GM18870 (cell line): ENCODE data around the gene CEP164.
"Not testable (repeated sequence)": the region's sequence is repeated elsewhere in the genome, so short reads cannot be mapped to it uniquely, and the experiment has no call there.

Experiments used
- ATAC-seq: cut with Tn5 transposase; IDR thresholded peaks from one replicate; pipeline ENCODE4 v1.9.1; 2021; ENCODE audit warnings: moderate library complexity; ENCODE audit not compliant: unreplicated experiment

The CEP164 gene

DNA sequence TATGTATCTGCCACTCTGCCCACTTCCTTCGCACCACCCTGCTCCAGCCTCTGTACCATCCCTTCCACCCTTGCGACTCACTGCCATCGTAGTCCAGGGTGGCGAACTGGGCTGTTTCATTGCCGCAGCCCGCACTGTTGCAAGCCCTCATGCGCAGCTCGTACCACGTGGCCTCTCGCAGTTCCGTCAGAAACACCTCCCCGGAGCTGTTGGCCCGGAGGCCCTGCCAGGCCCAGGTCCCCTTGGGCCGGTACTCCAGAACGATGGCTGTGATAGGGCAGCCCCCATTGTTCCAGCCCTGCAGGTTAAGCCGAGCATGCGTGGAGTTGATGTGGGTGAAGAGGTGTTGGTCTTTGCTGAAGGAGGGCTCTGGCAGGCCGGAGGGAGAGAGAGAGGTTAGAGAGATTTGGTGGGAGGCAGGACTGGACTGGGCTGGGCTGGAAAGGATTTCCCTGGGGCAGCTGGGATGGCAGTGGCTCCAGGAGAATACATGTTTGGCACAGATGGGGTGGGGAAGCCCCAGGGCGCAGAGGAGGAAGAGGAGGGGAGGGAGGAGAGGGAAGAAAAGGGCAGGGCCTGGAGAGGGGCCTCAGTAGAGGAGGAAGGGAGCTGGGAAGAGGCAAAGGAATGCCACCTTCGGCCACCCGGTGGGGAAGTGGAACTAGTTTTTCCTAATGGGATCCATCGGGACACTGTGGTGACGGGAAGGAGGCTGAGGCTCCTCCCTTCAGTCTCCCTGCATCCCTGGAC is 109.6 kb downstream of the CEP164 start:
- no peak for ATAC-seq

DNA sequence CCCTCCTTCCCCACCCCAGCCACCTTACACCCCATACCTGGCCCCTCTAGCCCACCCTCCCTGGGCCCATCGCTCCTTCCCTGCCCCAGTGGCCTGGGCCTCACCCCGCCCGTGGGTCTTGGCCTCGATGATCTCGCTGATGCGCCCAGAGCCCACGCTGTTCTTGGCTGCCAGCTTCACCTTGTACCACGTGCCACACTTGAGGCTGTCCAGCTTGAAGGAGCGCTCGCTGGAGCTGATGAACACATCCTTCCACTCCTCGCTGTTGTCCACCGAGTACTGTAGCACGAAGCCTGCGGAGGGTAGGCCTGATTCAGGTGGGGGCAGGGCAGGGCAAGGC is 110.1 kb downstream of the CEP164 start:
- ATAC-seq: no peak

DNA sequence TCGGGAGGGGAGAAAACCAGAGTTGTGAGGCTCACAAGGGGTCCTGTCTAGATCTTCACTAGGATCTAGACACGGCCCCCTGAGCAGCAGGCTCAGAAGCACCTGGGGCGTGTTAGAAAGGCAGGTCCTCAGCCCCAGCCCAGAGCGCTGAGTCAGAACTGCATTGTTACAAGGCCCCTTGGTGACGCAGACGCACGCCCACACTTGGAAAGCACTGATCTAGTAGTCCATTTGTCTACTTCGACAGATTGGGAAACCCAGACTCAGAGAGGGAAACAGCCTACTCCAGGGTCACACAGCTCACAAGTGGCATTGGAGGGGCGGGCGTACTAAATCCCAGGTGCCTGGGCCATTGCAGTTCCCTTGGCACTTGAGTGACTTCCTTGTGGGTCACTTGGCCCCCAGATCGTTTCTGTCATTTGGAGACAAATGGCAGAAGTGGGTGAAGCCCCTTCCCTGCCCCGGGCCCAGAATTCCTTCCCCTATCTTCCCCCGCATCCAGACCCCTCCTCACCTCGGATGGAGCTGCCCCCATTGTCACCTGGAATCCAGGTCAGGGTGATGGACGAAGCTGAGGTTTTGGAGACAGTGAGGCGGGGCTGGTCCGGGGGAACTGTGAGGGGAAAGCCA is 110.8 kb downstream of the CEP164 start:
- no peak for ATAC-seq

DNA sequence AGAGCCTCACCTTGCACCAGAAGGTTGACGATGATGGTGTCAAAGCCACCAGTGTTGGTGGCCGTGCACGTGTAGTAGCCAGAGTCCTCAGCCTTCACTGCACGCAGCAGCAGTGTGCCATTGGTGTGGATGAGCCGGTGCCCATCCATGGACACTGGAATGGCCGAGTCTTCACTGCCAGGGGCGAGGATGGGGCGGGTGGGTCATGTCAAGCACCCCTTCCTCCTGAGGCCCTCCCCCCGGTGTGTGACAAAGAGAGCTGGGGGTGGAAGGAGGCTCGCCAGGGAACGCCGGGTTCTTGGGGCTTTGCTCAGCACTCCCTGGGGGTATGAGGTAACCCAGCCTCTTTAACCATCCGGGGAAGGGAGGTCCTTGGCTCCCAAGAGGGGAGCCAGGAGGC is 111.6 kb downstream of the CEP164 start:
- no peak for ATAC-seq

DNA sequence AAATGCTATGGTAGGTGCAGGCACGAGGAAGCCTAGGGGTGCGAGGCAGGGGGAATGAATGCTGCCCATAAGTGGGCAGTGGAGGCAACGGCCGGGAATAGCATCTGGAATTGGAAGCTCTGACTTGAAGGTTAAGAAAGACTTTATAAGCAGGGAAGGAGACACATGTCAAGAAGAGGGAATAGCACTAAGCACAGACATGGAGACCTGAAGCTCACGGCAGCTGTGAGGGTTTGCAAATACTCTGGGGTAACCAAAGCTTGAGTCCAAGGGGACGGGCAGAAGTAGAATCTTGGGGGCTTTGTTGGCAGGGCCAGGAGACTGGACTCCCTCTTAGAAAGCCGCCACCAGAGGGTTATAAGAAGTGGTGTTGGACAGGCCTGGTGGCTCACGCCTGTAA is 112.6 kb downstream of the CEP164 start:
- ATAC-seq: no peak

DNA sequence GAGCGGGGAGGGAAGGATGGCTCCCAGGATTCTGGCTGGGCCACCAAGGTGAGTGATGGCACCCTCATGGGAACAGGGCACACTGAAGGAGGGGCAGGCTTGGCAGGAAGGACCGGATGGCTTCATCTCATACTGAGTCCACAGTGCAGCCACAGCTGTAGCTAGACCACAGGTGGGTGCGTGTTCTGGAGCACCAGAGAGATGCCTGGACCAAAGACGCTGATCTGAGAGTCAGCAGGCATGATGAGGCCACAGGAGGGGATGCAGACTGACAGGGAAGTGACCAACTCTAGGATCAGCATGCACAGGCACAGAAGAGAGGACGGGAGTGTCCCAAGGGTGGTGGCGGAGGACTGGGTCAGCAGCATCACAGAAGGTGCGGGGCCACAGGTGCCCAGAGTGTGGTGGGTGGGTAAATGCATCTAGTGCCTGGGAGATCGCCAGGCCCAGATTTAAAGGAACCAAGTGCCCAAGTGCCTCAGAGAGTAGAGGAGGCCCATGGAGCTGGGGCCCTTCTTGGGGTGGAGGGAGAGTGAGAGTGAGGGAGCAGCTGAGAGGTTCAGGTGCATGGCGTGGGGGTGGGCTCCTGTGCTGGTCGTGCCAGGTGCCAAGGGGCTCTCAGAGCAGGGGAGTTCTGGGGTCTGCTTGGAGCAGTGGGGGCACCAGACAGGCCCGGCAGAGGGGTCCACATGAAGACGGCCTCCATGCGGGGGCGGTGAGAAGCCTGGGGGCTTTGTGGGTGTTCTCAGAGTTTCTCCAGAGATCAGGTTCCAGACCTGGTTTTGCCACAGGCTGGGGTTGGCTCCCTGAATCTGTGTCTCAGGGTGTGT is 113.7 kb downstream of the CEP164 start:
- ATAC-seq: no peak

DNA sequence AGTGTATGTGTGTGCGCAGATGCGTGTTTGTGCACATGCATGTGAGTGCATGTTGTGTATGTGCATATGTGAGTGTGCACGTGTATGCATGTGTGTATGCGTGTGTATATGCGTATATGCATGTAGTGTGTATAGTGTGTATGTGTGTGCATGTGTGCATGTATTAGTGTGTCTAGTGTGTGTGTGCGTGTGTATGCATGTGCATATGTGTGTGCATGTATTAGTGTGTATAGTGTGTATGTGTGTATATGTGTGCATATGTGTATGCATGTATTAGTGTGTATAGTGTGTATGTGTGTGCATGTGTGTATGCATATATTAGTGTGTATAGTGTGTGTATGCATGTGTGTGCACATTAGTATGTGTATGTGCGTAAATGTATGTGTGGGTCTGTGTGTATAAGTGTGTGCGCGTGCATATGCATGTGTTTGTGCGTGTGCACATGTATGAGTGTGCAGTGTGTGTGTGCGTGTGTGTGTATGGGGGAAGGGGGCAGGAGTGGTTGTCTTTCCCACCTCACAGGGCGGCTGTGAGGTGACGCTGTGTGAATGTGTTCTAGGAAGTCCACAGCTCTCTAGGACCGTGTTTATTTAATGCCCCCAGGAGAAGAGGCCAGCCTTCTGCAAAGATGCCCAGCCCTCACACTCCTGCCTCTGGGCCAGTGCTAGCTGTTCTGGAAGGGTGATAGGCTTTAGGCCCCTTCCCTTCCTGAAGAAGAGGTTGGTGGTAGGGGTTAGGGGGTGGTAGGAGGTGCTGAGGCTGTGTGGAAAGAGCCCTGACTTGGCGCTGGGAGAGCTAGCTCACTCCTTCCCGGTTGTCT is 114.6 kb downstream of the CEP164 start:
- ATAC-seq: no peak

DNA sequence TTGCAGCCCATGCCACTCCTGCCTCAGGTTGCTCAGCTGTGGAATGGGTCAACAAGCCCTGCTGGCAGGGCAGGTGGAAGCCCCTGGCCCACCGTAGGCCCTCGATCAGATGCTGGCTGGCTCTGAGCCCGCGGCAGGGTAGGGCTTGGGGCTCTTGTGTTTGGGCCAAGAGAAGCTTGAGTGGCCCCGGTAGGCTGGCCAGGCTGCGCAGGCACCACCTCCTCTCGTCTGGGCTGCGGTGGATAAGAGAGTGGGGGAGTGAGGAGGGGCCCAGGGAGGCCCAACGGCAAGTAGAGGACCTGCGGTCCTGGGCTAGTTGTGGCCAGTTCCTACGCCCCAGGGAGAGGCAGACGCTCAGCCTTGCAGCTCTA is 115.2 kb downstream of the CEP164 start:
- ATAC-seq: no peak

DNA sequence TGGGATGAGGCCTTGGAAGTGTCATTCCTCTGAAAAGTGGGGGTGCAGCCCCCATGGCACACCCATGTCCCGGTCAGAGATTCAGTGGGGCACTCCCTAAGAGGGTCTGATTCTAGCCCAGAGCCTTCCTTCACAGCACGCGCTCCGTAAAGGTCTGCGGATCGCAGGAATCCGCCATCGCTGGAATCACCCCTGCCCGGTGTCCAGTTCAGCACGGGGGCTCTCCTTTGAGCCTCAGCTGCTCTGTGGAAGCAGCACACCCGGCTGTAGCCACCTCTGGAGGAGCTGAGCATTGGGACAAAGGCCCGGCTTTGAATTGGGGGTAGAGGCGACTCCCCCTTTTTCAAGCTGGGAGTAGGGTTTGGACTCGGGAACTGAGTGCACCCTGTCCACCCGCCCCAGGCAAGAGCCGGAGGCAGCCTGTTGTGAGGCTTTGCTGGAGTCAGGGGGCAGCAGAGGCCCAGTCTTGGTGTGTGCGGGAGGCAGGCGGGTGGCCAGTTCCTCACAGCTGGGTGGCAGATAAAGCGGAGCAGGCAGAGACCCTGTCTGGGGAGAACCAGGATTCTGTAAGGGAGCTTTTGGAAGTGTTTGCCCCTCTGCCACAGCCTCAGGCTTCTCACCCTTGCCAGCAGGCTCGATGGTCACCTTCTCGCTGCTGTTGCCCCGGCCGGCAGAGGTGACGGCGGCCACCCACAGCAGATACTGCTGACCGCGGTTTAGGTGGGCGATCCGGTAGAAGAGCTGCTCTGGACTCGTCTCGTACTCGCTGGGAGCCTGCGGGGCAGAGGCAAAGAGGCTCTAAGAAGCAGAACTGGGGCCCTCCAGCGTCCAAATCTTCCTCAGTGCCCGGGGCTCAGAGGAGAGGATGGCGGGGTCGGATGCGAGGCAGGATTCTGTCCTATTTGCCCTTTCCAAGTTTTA is 115.9 kb downstream of the CEP164 start:
- no peak for ATAC-seq

DNA sequence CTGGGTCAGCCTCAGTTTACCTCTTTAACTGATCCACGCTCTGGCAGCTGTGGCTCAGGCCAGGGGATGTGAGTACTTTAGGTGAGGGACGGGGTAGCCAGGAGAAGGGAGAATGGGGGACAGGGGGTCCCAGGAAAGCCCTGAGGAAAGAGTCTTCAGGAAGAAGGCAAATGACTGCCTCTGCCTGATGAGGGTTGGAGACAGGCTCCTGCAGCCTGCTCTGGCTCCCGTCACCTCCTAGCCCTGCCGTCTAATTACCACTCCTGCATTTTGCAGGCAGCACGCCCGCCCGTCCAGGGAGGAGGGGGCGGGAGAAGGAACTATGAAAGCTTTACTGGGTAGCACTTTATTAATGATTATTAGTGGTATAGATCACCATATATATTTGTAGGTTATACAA is 116.6 kb downstream of the CEP164 start:
- no peak for ATAC-seq

DNA sequence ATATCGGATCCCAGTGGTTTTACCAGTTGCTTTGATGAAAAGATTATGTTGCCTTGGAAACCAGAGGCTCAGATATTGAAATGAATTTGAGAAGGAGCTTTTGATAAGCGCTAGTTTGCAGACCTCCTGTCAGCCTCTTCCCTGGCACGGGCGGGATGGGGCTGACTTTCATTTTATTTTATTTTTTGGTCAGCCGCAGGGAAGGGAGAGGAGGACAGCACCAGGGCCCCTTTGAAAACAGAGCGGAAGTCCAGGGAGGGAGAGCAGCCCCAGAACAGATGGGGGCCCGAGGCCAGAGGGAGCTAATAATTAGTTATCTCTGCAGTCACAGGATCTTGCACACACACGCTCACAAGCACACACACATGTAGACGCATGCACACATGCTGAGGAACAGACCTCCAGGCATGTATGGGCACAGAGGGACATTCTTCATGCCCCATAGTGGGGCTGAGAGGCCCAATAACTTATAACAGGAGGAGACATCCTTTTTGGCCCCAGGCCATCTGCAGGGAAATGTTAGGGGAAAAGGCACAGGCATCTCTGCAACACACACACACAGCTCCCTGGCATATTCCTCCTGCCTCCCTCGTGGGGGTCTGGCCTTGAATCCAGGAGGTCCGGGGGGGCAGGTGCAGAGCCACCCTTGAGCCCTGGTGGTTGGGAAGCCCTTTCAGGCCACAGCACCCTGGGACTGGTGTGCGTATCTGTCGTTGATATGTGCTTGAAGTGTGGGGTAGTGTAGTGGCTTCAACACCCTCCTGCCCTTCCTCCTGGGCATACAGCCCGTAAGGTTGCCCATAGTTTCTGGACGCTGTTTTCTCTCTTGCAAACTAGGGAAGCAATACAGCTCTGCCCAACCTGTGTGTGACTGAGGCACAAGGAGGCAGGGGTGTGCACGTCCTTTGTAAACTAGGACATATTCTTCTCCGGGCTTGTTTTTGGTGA is 117.3 kb downstream of the CEP164 start:
- no peak for ATAC-seq

DNA sequence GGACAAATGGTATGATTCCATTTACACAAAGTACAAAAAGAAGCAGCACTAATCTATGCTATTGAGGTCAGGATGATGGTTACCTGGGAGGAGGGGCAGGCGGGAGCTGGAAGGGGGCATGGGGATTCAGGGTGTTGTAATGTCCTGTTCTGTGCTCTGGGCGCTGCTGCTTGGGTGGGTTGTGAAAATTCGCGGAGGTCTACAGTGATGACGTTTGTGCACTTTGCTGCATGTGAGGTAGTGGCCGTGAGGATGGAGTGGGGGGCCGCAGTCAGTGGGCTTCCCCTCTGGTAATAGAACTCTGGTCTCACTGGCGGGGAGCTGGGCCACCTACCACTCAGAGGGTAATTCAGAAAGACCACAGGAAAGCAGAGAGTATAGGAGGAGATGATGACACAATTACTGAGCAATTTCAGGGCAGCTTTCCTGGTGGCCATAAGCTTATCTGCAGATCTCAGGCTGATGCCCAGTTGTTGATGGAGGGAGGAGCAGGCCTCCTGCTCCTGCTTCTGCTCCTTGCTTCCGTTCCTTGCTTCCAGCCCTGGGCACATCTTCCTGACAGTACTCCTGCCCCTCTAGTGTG is 121.5 kb downstream of the CEP164 start:
- ATAC-seq: no peak

DNA sequence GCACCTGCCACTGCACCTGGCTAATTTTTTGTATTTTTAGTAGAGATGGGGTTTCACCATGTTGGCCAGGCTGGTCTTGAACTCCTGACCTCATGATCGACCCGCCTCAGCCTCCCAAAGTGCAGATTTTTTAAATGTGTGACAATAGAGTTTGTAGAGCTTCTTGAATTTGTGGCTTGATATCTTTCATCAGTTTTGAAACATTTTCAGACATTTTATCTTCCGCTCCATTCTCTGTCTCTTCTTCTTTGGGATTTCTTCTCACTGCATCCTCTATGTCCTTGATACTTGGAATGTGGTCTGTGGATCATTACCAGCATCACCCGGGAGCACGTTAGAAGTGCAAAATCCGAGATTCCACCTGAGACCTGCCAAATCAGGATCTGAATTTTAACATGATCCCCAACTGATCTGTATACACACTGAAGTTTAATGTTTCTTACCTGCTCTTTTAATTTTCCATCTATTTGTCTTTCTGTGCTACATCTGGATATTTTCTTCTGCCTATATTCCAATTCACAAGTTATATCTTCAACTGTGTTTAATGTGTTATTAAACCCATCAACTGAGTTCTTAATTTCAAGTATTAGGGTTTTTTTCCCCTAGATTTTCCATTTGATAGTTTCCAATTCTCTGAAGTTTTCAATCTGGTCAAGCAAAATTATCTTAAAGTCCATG is 126.4 kb downstream of the CEP164 start:
- no peak for ATAC-seq

DNA sequence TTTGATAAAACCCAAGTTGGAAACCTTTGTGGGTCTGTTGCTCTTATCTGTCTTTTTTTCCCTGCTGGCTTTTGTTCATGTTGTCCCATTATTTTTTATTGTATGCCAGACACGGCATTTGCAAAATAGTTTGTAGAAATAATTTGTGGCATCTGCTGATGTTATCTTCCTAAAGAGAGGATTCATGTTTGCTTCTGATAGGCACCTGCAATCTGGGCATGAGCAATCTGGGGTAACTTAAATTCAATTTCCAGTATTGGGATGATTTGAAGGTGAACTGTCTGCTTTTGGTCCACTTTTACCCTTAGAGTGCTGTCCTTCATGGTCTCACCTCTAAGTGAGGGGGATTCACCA is 126.9 kb downstream of the CEP164 start:
- no peak for ATAC-seq

DNA sequence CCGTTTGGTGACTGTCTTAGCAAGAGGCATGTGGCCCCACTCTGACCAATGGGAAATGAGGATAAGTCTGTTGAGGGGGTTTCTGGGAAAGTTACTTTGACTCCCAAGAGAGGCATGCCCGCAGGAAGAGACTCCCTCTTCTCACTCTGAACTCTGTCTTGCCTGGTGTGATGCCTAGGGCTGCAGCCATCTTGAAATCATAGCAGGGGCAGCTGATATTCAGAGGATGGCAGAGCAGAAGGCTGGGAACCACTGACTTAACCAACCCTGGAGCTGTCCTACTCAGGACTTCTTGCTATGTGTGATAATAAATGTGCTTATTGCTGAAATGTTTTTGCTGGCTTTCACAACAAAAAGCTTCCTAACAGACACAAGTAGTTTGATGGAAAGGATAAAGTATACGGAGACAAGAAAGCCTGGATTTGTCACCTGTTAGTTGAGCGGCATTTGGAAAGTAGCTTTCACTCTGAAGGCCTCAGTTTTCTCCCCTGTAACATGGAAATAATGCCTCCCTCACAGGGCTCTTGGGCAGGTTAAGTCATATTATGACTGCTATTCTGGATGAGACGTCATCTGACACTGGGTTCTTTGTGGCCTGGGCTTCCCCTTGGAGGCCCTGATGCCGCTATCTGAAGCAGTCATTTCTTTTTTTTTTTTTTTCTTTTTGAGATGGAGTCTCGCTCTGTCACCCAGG is 128.5 kb downstream of the CEP164 start:
- peak; percentile 47 for ATAC-seq

DNA sequence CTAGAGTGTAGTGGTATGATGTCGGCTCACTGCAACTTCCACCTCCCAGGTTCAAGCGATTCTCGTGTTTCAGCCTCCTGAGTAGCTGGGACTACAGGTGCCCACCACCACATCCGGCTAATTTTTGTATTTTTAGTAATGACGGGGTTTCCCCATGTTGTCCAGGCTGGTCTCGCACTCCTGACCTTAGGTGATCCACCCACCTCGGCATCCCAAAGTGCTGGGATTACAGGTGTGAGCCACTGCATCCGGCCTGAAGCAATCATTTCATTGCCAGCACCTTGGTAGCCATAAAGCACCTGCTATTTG is 129.0 kb downstream of the CEP164 start:
- not testable (repeated sequence) for ATAC-seq

DNA sequence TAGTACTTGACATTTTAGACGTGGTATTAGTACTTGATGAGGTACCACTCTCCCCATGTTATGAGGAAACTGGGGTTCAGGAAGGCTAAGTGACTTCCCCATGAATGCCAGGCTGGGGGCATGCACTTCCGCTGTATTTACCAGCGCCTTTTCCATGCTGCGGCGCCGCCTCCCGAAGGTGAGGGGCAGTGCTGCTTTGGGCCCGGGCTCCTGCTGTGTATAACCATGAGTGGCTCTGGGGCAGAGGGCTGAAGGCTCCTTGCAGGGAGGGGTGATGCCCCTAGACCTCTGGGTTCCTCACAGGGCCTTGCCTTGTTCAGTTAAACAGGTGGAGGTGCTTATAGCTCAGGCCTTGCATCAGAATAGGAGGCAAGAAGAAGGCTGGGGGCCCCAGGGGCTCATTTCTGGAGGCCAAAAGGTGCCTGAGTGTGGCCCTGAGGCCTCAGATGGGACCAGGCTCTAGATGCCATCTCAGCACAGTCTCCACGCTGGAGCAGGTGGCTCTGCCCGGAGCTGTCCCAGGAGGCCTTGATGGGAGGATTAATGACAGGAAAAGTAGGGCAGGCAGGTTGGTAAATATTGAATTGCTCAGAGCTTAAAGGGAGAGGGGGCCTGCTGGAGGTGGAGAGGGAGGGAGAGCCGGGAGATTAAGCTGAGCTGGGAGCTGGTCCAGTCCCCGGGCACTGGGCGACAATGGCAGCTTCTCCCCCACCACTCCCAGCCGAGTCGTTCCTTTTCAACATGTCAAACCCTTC is 129.6 kb downstream of the CEP164 start:
- ATAC-seq: no peak
